OCI-LY7 (cell line): ENCODE results near the gene BASP1. TPM values are rescaled to one million over a fixed set of nuclear protein-coding genes. Genes with fewer than 3 reads are reported as not detected.

Experiments
- BruUV-seq: library from RNA; stranded (reverse); fragments of 400-500 nt; replicated peaks from 2 replicates; lab custom pipeline; 2021; lab: Mats Ljungman, UMichigan
- CTCF ChIA-PET: fragments of 300-600 bp; sonication (Branson Sonifier 250); formaldehyde crosslinking; loops from one replicate; lab custom pipeline; 2022; ENCODE audit warnings: antibody characterized with exemption; ENCODE audit not compliant: unreplicated experiment; lab: Charles Lee
- POLR2A ChIA-PET: fragments of 300-600 bp; sonication (Branson Sonifier 250); formaldehyde crosslinking; loops from one replicate; lab custom pipeline; 2022; ENCODE audit warnings: antibody characterized with exemption; lab: Charles Lee
- DNase-seq: peaks from one replicate; pipeline ENCODE4 v3.0.0-alpha.2; 2015; ENCODE audit warnings: low spot score
- H2AFZ ChIP-seq: fragments of 200-600 bp; sonication (generic), shearing (Covaris generic); 2 replicates; pipeline ENCODE4 v1.6.1; 2014; ENCODE audit warnings: mild to moderate bottlenecking, antibody characterized with exemption, low read length, moderate library complexity
- H3K27ac ChIP-seq: fragments of 200-600 bp; sonication (generic); 2 replicates; pipeline ENCODE4 v1.5.1; 2014; ENCODE audit warnings: mixed run types, low read depth, mild to moderate bottlenecking, moderate library complexity, low read length, inconsistent platforms; ENCODE audit not compliant: poor library complexity, severe bottlenecking
- H3K36me3 ChIP-seq: fragments of 200-600 bp; sonication (generic); 2 replicates; pipeline ENCODE4 v1.6.1; 2014; ENCODE audit warnings: mild to moderate bottlenecking, antibody characterized with exemption, low read length, moderate library complexity, mixed read lengths; ENCODE audit not compliant: insufficient read depth
- H3K4me1 ChIP-seq: fragments of 200-600 bp; sonication (generic); 2 replicates; pipeline ENCODE4 v1.5.1; 2014; ENCODE audit warnings: mild to moderate bottlenecking, low read length; ENCODE audit not compliant: insufficient read depth, poor library complexity, severe bottlenecking
- H3K4me2 ChIP-seq: fragments of 200-600 bp; sonication (generic); 2 replicates; pipeline ENCODE4 v1.6.1; 2014; ENCODE audit warnings: mild to moderate bottlenecking, low read length
- H3K4me3 ChIP-seq: fragments of 200-600 bp; sonication (generic); 2 replicates; pipeline ENCODE4 v1.5.1; 2014; ENCODE audit warnings: mild to moderate bottlenecking, low read depth, low read length; ENCODE audit not compliant: poor library complexity, severe bottlenecking
- H3K79me2 ChIP-seq: fragments of 200-600 bp; sonication (generic); 2 replicates; pipeline ENCODE4 v1.6.1; 2016; ENCODE audit warnings: low read depth, mild to moderate bottlenecking, low read length, moderate library complexity, mixed read lengths; ENCODE audit not compliant: insufficient read depth
- H3K9me2 ChIP-seq: fragments of 200-600 bp; sonication (generic); 2 replicates; pipeline ENCODE4 v1.6.1; 2016; ENCODE audit warnings: mild to moderate bottlenecking, low read length, mixed read lengths; ENCODE audit not compliant: insufficient read depth
- H3K9me3 ChIP-seq: fragments of 200-600 bp; sonication (generic); 2 replicates; pipeline ENCODE4 v1.6.1; 2014; ENCODE audit warnings: mild to moderate bottlenecking, mixed run types, low read length, mixed read lengths
- H4K20me1 ChIP-seq: fragments of 200-600 bp; sonication (generic); 2 replicates; pipeline ENCODE4 v1.6.1; 2014; ENCODE audit warnings: mild to moderate bottlenecking, antibody characterized with exemption, low read length, moderate library complexity, mixed read lengths; ENCODE audit not compliant: insufficient read depth
- CTCF ChIP-seq: fragments of 200-600 bp; sonication (generic); conservative IDR thresholded peaks from 2 replicates; pipeline ENCODE4 v1.5.1; 2014; ENCODE audit warnings: mild to moderate bottlenecking, antibody characterized with exemption, low read length, moderate library complexity, mixed read lengths
- EZH2phosphoT487 ChIP-seq: fragments of 200-600 bp; sonication (generic); IDR thresholded peaks from 2 replicates; pipeline ENCODE4 v1.6.1; 2018; ENCODE audit warnings: low read depth, borderline replicate concordance, mild to moderate bottlenecking, mixed run types, antibody characterized with exemption, low read length, moderate library complexity, mixed read lengths
- intact Hi-C: fragments of 100-400 bp; cut with micrococcal nuclease; formaldehyde crosslinking; loops from one replicate; pipeline ENCODE4 v1.10.0; 2022; ENCODE audit not compliant: unreplicated experiment
- total RNA-seq, 2 experiments: library from RNA; depleted of rRNA in 1 of 2; stranded (reverse); fragments of >200 nt in 1 of 2; shearing (Covaris generic) in 1 of 2; gene quantifications; 2 replicates each; pipeline ENCODE4 v1.2.3, GENCODE V29; 2014 to 2022

Gene BASP1
- total RNA-seq, 2 experiments from 2014 or later = 23.4 to 64.8 TPM

GRCh38 chr5:17219469-17219868 is 2.0 kb downstream of the BASP1 start:
- no TSS peak for BruUV-seq
- H3K9me3 ChIP-seq = no peaks in the 10 kb centered on the region
- H3K9me2 ChIP-seq = no peaks in the 10 kb centered on the region
- H2AFZ ChIP-seq = no peak overlapping the region; the same call in 1 of the 2 replicates
- intact Hi-C loops = loop anchor here (5.0 to 10.0 kb wide), 4 partner anchors 48 to 248 kb away; no protein-coding TSS in a partner anchor
- H3K79me2 ChIP-seq = peaks cover 64% of the 10 kb centered on the region
- POLR2A ChIA-PET = interaction anchor here (1.1 kb wide), 1 partner anchor 99 kb away, joined by 4 read pairs; no protein-coding TSS in a partner anchor
- H3K36me3 ChIP-seq = peaks cover 36% of the 10 kb centered on the region; the same call in 1 of the 2 replicates
- peak overlapping the region; percentile 96 for H3K4me3 ChIP-seq
- peaks cover 45% of the 10 kb centered on the region for H4K20me1 ChIP-seq
- H3K27ac ChIP-seq = peak overlapping the region; percentile 48
- no peak for DNase-seq
- peaks cover 74% of the 10 kb centered on the region for H3K4me1 ChIP-seq
- CTCF ChIA-PET = no interaction called here
- H3K4me2 ChIP-seq = peak overlapping the region; percentile 90
- no peak for TF ChIP-seq EZH2phosphoT487
- TF ChIP-seq CTCF = 0 out of 2 replicates have a peak, but pooled peaks have one; percentile 11

GRCh38 chr5:17219992-17220391 is 2.6 kb downstream of the BASP1 start:
- no peak for TF ChIP-seq CTCF
- TF ChIP-seq EZH2phosphoT487 = no peak
- Histone ChIP-seq H3K9me3 (no peaks in the 10 kb centered on the region), H3K9me2 (no peaks in the 10 kb centered on the region), H3K4me2 (peak overlapping the region; percentile 90), H3K4me3 (peak overlapping the region; percentile 96), H3K27ac (no peak overlapping the region), H2AFZ (no peak overlapping the region), H3K36me3 (peaks cover 36% of the 10 kb centered on the region; the same call in 1 of the 2 replicates), H3K4me1 (peaks cover 74% of the 10 kb centered on the region), H4K20me1 (peaks cover 50% of the 10 kb centered on the region), H3K79me2 (peaks cover 69% of the 10 kb centered on the region)
- CTCF ChIA-PET = no interaction called here
- intact Hi-C loops = loop anchor here (5.0 to 10.0 kb wide), 4 partner anchors 47 to 247 kb away; no protein-coding TSS in a partner anchor
- no peak for DNase-seq
- no TSS peak for BruUV-seq
- POLR2A ChIA-PET = interaction anchor here (1.1 kb wide), 1 partner anchor 99 kb away, joined by 4 read pairs; no protein-coding TSS in a partner anchor

- Histone ChIP-seq H3K79me2 (peaks cover 74% of the 10 kb centered on the region), H4K20me1 (peaks cover 50% of the 10 kb centered on the region), H3K9me3 (no peaks in the 10 kb centered on the region), H3K9me2 (no peaks in the 10 kb centered on the region), H3K4me1 (peaks cover 74% of the 10 kb centered on the region), H3K4me2 (peak overlapping the region; percentile 90), H3K27ac (no peak overlapping the region), H3K4me3 (peak overlapping the region; percentile 15), H3K36me3 (peaks cover 36% of the 10 kb centered on the region; the same call in 1 of the 2 replicates), H2AFZ (no peak overlapping the region)
- TF ChIP-seq EZH2phosphoT487 (no peak), CTCF (no peak)
- CTCF ChIA-PET = no interaction called here
- intact Hi-C loops = no loop called here
- no peak for DNase-seq
- POLR2A ChIA-PET = interaction anchor here (0.7 to 1.1 kb wide), 3 partner anchors 20 to 98 kb away, joined by 4 to 5 read pairs (median 4); no protein-coding TSS in a partner anchor
- no TSS peak for BruUV-seq
Measured at GRCh38 chr5:17220469-17220868, 3.0 kb downstream of the BASP1 start.
